ENCODE measurements around the gene NACC2.

The NACC2 gene

GRCh38 chr9:136081113-136081825 is 13.8 kb downstream of the NACC2 start:
- Histone ChIP-seq H3K36me3 (ENCODE audit: control insufficient read depth, insufficient read depth, low read length, severe bottlenecking) (no peaks in the 10 kb centered on the region), H3K9ac (ENCODE audit: low read length) (no peak overlapping the region), H3K4me3 (ENCODE audit: low read length) (no peak overlapping the region), H3K27me3 (replicated peaks; ENCODE audit: control insufficient read depth, insufficient read depth, low read length) (no peaks in the 10 kb centered on the region), H3K4me1 (ENCODE audit: control insufficient read depth, insufficient read depth, low read length) (peaks cover 20% of the 10 kb centered on the region), H3K9me3 (ENCODE audit: control insufficient read depth, low read length) (no peaks in the 10 kb centered on the region)
- DNase-seq (ENCODE audit: low read depth), result no peak

- no peak overlapping the region for H3K9ac ChIP-seq (ENCODE audit: low read length)
- H3K27me3 ChIP-seq (replicated peaks; ENCODE audit: control insufficient read depth, insufficient read depth, low read length), result no peaks in the 10 kb centered on the region
- H3K4me3 ChIP-seq (ENCODE audit: low read length), result no peak overlapping the region
- H3K4me1 ChIP-seq (ENCODE audit: control insufficient read depth, insufficient read depth, low read length), result peaks cover 20% of the 10 kb centered on the region
- H3K9me3 ChIP-seq (ENCODE audit: control insufficient read depth, low read length), result no peaks in the 10 kb centered on the region
- DNase-seq (ENCODE audit: low read depth), result no peak
- no peaks in the 10 kb centered on the region for H3K36me3 ChIP-seq (ENCODE audit: control insufficient read depth, insufficient read depth, low read length, severe bottlenecking)
These were observed 14.4 kb downstream of the NACC2 start for GRCh38 chr9:136080716-136081112.

DNA sequence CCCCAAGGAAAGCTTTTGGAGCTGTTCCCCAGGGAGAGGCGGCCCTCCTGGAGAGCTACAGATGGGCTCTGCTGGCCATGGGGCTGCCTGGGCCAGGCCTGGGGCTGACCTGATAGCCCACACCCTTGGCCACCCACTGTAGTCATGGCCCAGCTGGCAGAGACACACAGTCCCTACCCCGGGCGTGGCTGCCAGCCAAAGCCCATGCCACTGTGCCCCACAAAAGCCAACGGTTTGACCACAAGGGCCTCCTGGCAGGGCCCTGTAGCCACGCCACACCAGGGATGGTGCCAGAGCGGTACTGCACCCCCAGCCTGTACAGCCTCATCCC is 15.2 kb downstream of the NACC2 start:
- H3K9ac ChIP-seq (ENCODE audit: low read length), result no peak overlapping the region
- no peak overlapping the region for H3K4me3 ChIP-seq (ENCODE audit: low read length)
- DNase-seq (ENCODE audit: low read depth), result no peak
- H3K4me1 ChIP-seq (ENCODE audit: control insufficient read depth, insufficient read depth, low read length), result peaks cover 20% of the 10 kb centered on the region
- no peaks in the 10 kb centered on the region for H3K36me3 ChIP-seq (ENCODE audit: control insufficient read depth, insufficient read depth, low read length, severe bottlenecking)
- no peaks in the 10 kb centered on the region for H3K9me3 ChIP-seq (ENCODE audit: control insufficient read depth, low read length)
- H3K27me3 ChIP-seq (replicated peaks; ENCODE audit: control insufficient read depth, insufficient read depth, low read length), result no peaks in the 10 kb centered on the region

- no peaks in the 10 kb centered on the region for H3K9me3 ChIP-seq (ENCODE audit: control insufficient read depth, low read length)
- H3K36me3 ChIP-seq (ENCODE audit: control insufficient read depth, insufficient read depth, low read length, severe bottlenecking), result no peaks in the 10 kb centered on the region
- DNase-seq (ENCODE audit: low read depth), result no peak
- H3K27me3 ChIP-seq (replicated peaks; ENCODE audit: control insufficient read depth, insufficient read depth, low read length), result no peaks in the 10 kb centered on the region
- H3K4me3 ChIP-seq (ENCODE audit: low read length), result no peak overlapping the region
- H3K9ac ChIP-seq (ENCODE audit: low read length), result no peak overlapping the region
- H3K4me1 ChIP-seq (ENCODE audit: control insufficient read depth, insufficient read depth, low read length), result peaks cover 20% of the 10 kb centered on the region
These were observed 15.7 kb downstream of the NACC2 start for GRCh38 chr9:136079211-136079915.

DNA sequence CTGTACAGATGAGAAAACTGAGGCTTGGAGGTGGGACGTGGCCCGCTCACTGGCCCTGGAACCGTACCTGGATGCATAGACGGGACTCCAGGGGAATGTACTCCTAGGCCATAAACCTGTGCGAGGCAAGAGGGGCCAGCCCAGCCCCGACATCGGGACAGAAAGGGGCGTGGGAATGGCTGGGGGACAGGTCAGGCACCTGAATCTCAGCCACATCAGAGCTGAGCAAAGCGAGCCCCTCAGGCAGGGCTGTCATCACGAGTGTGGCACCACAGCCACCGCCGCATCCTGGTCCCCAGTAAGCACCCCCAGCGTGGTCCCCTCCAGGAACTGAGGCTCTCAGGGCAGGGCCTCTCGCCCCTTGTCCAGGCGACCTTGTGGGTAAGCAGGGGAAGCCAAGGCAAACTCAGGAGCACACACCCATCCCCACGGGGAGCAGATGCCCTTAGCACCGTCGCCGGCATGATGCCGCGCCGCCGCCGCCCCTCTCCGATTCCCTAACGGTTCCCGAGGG is 16.5 kb downstream of the NACC2 start:
- Histone ChIP-seq H3K27me3 (replicated peaks; ENCODE audit: control insufficient read depth, insufficient read depth, low read length) (no peaks in the 10 kb centered on the region), H3K9me3 (ENCODE audit: control insufficient read depth, low read length) (no peaks in the 10 kb centered on the region), H3K4me1 (ENCODE audit: control insufficient read depth, insufficient read depth, low read length) (peaks cover 20% of the 10 kb centered on the region), H3K9ac (ENCODE audit: low read length) (no peak overlapping the region), H3K4me3 (ENCODE audit: low read length) (no peak overlapping the region), H3K36me3 (ENCODE audit: control insufficient read depth, insufficient read depth, low read length, severe bottlenecking) (no peaks in the 10 kb centered on the region)
- DNase-seq (ENCODE audit: low read depth), result no peak

GRCh38 chr9:136078024-136078423 is 17.1 kb downstream of the NACC2 start:
- Histone ChIP-seq H3K4me1 (ENCODE audit: control insufficient read depth, insufficient read depth, low read length) (peaks cover 20% of the 10 kb centered on the region), H3K9me3 (ENCODE audit: control insufficient read depth, low read length) (no peaks in the 10 kb centered on the region), H3K36me3 (ENCODE audit: control insufficient read depth, insufficient read depth, low read length, severe bottlenecking) (no peaks in the 10 kb centered on the region), H3K9ac (ENCODE audit: low read length) (no peak overlapping the region), H3K4me3 (ENCODE audit: low read length) (no peak overlapping the region), H3K27me3 (replicated peaks; ENCODE audit: control insufficient read depth, insufficient read depth, low read length) (no peaks in the 10 kb centered on the region)
- no peak for DNase-seq (ENCODE audit: low read depth)

DNA sequence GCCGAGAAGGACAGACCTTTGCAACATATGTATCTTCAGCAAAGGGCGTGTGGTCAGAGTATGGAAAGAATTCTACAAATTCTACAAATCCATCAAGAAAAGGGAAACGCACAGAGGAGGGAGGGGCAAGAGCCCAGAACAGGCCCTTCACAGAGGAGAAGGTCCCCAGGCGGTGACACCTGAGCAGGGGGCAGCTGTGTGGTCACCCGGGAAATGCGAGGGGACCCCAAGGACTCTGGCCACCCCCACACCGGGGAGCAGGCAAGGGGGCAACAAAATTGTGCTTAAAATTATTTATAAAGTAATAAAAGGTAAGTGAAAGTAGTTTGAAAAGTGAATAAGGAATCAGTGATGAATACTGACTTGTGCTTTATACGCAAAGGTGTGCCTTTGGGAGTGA is 17.6 kb downstream of the NACC2 start:
- Histone ChIP-seq H3K4me3 (ENCODE audit: low read length) (no peak overlapping the region), H3K36me3 (ENCODE audit: control insufficient read depth, insufficient read depth, low read length, severe bottlenecking) (no peaks in the 10 kb centered on the region), H3K9ac (ENCODE audit: low read length) (no peak overlapping the region), H3K27me3 (replicated peaks; ENCODE audit: control insufficient read depth, insufficient read depth, low read length) (no peaks in the 10 kb centered on the region), H3K4me1 (ENCODE audit: control insufficient read depth, insufficient read depth, low read length) (peaks cover 20% of the 10 kb centered on the region), H3K9me3 (ENCODE audit: control insufficient read depth, low read length) (no peaks in the 10 kb centered on the region)
- peak; percentile 36 for DNase-seq (ENCODE audit: low read depth)

DNA sequence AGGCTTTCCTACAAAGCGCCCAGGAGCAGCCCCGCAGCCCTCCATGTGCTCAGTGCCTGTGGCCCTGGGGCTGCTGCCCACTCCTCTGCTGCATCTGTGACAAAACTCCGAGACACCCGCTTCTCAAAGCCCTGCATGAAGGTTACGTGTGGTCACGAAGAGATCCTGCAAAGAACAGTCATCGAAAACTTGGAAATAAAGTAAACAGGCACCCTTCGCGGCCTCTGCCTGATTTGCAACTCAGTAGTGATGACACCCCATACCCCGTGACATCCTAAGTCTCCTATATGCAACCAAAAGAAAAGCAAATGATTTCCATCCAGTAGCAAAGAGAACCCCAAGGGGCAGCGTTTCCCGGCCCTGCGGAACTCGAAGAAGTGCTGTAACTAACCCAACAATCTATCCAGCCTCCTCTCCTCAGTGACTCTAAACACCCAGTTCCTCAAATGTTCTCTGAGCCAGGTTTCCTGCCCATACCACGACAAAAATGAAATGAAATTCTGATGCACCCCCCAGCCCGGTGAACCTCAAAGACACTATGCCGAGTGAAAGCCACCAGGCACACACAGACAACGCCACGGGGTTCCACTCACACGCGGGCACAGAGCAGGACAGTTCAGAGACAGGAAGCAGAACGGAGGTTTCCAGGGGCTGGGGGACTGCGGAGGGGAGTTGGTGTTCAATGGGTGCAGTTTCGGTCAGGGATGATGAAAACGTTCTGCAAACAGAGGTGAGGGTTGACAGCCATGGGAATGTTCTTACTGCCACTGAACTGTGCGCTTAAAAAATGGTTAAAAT is 19.0 kb downstream of the NACC2 start:
- no peak for DNase-seq (ENCODE audit: low read depth)

GRCh38 chr9:136075134-136075841 is 19.8 kb downstream of the NACC2 start:
- Histone ChIP-seq H3K9ac (ENCODE audit: low read length) (no peak overlapping the region), H3K4me1 (ENCODE audit: control insufficient read depth, insufficient read depth, low read length) (peaks cover 11% of the 10 kb centered on the region), H3K4me3 (ENCODE audit: low read length) (no peak overlapping the region), H3K36me3 (ENCODE audit: control insufficient read depth, insufficient read depth, low read length, severe bottlenecking) (no peaks in the 10 kb centered on the region), H3K9me3 (ENCODE audit: control insufficient read depth, low read length) (no peaks in the 10 kb centered on the region), H3K27me3 (replicated peaks; ENCODE audit: control insufficient read depth, insufficient read depth, low read length) (no peaks in the 10 kb centered on the region)
- no peak for DNase-seq (ENCODE audit: low read depth)

More for the DNA sequence above, 19.0 kb downstream of the NACC2 start:
- H3K4me3 ChIP-seq (ENCODE audit: low read length), result no peak overlapping the region
- H3K9ac ChIP-seq (ENCODE audit: low read length), result no peak overlapping the region
- no peaks in the 10 kb centered on the region for H3K36me3 ChIP-seq (ENCODE audit: control insufficient read depth, insufficient read depth, low read length, severe bottlenecking)
- H3K4me1 ChIP-seq (ENCODE audit: control insufficient read depth, insufficient read depth, low read length), result peaks cover 15% of the 10 kb centered on the region
- no peaks in the 10 kb centered on the region for H3K27me3 ChIP-seq (replicated peaks; ENCODE audit: control insufficient read depth, insufficient read depth, low read length)
- no peaks in the 10 kb centered on the region for H3K9me3 ChIP-seq (ENCODE audit: control insufficient read depth, low read length)

DNA sequence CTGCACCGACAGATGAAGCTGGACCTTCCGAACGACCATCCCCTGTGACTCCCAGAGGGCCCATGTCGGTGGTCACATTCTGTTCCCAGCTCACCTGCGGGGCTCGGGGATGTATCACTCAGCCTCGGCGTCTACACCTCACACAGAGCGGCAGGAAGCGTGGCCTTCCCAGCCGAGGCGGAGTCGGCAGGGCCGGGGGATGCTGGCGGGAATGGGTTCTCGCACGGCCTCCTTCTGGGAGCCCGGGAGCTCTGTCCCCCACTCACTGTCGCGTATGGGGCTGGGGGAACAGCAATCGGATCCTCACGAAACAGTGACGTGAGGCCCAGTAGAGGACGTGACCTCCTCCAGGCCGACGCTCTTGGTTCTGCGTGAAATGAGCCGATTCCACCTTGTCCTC is 20.4 kb downstream of the NACC2 start:
- no peak overlapping the region for H3K9ac ChIP-seq (ENCODE audit: low read length)
- no peaks in the 10 kb centered on the region for H3K36me3 ChIP-seq (ENCODE audit: control insufficient read depth, insufficient read depth, low read length, severe bottlenecking)
- H3K4me1 ChIP-seq (ENCODE audit: control insufficient read depth, insufficient read depth, low read length), result peaks cover 7% of the 10 kb centered on the region
- no peaks in the 10 kb centered on the region for H3K9me3 ChIP-seq (ENCODE audit: control insufficient read depth, low read length)
- no peaks in the 10 kb centered on the region for H3K27me3 ChIP-seq (replicated peaks; ENCODE audit: control insufficient read depth, insufficient read depth, low read length)
- no peak overlapping the region for H3K4me3 ChIP-seq (ENCODE audit: low read length)
- DNase-seq (ENCODE audit: low read depth), result no peak

Measured in adipocyte (in vitro differentiated cells).